SK-N-SH (cell line): ENCODE data around the gene MANF. TPM values are rescaled to one million over a fixed set of nuclear protein-coding genes. Genes with fewer than 3 reads are reported as not detected.
"Not testable (repeated sequence)": the region's sequence is repeated elsewhere in the genome, so short reads cannot be mapped to it uniquely, and the experiment has no call there.

Experiments
- CTCF ChIA-PET: fragments of 300-600, 350-600 bp; formaldehyde crosslinking; extraction: SDS; loops from one replicate; lab custom pipeline; 2021; lab: Yijun Ruan, JAX
- POLR2A ChIA-PET: fragments of 350-600 bp; sonication (Branson Sonifier 250); formaldehyde crosslinking; extraction: SDS; loops from one replicate; lab custom pipeline; 2020; ENCODE audit warnings: antibody characterized with exemption, inconsistent platforms; lab: Yijun Ruan, JAX
- DNase-seq: peaks from one replicate; pipeline ENCODE4 v3.0.0; 2012
- H2AFZ ChIP-seq: fragments of 200-600 bp; sonication (generic); 2 replicates; pipeline ENCODE4 v1.8.1; 2016; ENCODE audit warnings: antibody characterized with exemption, mild to moderate bottlenecking, low read depth
- H3F3A ChIP-seq: fragments of 200-600 bp; sonication (generic); replicated peaks from 2 replicates; pipeline ENCODE3; 2016; ENCODE audit warnings: antibody characterized with exemption, mild to moderate bottlenecking; ENCODE audit not compliant: insufficient read depth
- H3K27ac ChIP-seq, 2 experiments: fragments of 200-500 bp in 1 of 2; fragments of 200-600 bp in 1 of 2; sonication (Bioruptor generic) in 1 of 2; sonication (generic), shearing (Covaris generic) in 1 of 2; 2 replicates each; pipeline versions ENCODE4 v1.5.1 to v1.6.1; 2014 to 2016; ENCODE audit warnings: low read depth in 2 of 2, inconsistent platforms in 1 of 2, low read length in 1 of 2, mild to moderate bottlenecking in 1 of 2, mixed read lengths in 1 of 2
- H3K27me3 ChIP-seq: fragments of 200-600 bp; sonication (generic), shearing (Covaris generic); 2 replicates; pipeline ENCODE4 v1.6.1; 2016; ENCODE audit warnings: mixed run types; ENCODE audit not compliant: insufficient read depth
- H3K36me3 ChIP-seq, 2 experiments: fragments of 200-500 bp in 1 of 2; fragments of 200-600 bp in 1 of 2; sonication (Bioruptor generic) in 1 of 2; sonication (generic) in 1 of 2; replicated peaks in 1 of 2; 2 replicates each; pipeline versions ENCODE3 to v1.5.1; 2014 to 2016; ENCODE audit warnings: low read length in 1 of 2, mild to moderate bottlenecking in 1 of 2; ENCODE audit not compliant: insufficient read depth in 2 of 2, control insufficient read depth in 1 of 2
- H3K4me1 ChIP-seq, 2 experiments: fragments of 200-500 bp in 1 of 2; fragments of 200-600 bp in 1 of 2; sonication (Bioruptor generic) in 1 of 2; sonication (generic), shearing (Covaris generic) in 1 of 2; 2 replicates each; pipeline versions ENCODE4 v1.5.1 to v1.6.1; 2014 to 2016; ENCODE audit warnings: low read depth in 1 of 2, low read length in 1 of 2, mixed run types in 1 of 2; ENCODE audit not compliant: insufficient read depth in 2 of 2, control insufficient read depth in 1 of 2
- H3K4me2 ChIP-seq: fragments of 200-600 bp; sonication (generic), shearing (Covaris generic); 2 replicates; pipeline ENCODE4 v1.6.1; 2017; ENCODE audit warnings: mixed run types
- H3K4me3 ChIP-seq, 2 experiments: fragments of 200-500 bp in 1 of 2; fragments of 200-600 bp in 1 of 2; sonication (Bioruptor generic) in 1 of 2; sonication (generic), shearing (Covaris generic) in 1 of 2; 2 replicates each; pipeline versions ENCODE4 v1.5.1 to v1.8.1; 2014 to 2016; ENCODE audit warnings: low read depth in 2 of 2, inconsistent platforms in 1 of 2, low read length in 1 of 2, mild to moderate bottlenecking in 1 of 2, mixed read lengths in 1 of 2, moderate library complexity in 1 of 2
- H3K79me2 ChIP-seq: fragments of 200-600 bp; sonication (generic); 2 replicates; pipeline ENCODE4 v1.8.1; 2017; ENCODE audit warnings: mild to moderate bottlenecking; ENCODE audit not compliant: insufficient read depth
- H3K9ac ChIP-seq: fragments of 200-600 bp; sonication (generic); 2 replicates; pipeline ENCODE4 v1.6.1; 2017; ENCODE audit warnings: mixed run types
- H3K9me2 ChIP-seq: fragments of 200-600 bp; sonication (generic); 2 replicates; pipeline ENCODE4 v1.6.1; 2017; ENCODE audit warnings: mixed run types
- H3K9me3 ChIP-seq: fragments of 200-600 bp; sonication (generic); 2 replicates; pipeline ENCODE4 v1.6.1; 2017; ENCODE audit warnings: mixed run types, mild to moderate bottlenecking, moderate library complexity
- H4K20me1 ChIP-seq: fragments of 200-600 bp; sonication (generic); 2 replicates; pipeline ENCODE4 v1.6.1; 2017; ENCODE audit warnings: mild to moderate bottlenecking, mixed run types; ENCODE audit not compliant: insufficient read depth
- EP300 ChIP-seq, 2 experiments: IDR thresholded peaks; 2 replicates each; pipeline versions ENCODE4 v1.4.0 to v1.6.1; 2012; ENCODE audit warnings: borderline replicate concordance in 1 of 2, low read depth in 1 of 2, low read length in 1 of 2
- FOSL2 ChIP-seq: IDR thresholded peaks from 2 replicates; pipeline ENCODE4 v1.4.0; 2012; ENCODE audit warnings: low read depth, mild to moderate bottlenecking, moderate library complexity, borderline replicate concordance
- FOXM1 ChIP-seq: IDR thresholded peaks from 2 replicates; pipeline ENCODE4 v1.4.0; 2012; ENCODE audit warnings: low read depth, mild to moderate bottlenecking
- JUND ChIP-seq: IDR thresholded peaks from 2 replicates; pipeline ENCODE4 v1.4.0; 2012
- MXI1 ChIP-seq: IDR thresholded peaks from 2 replicates; pipeline ENCODE4 v1.6.1; 2012; ENCODE audit warnings: mild to moderate bottlenecking, low read depth, low read length, improper control_type of control experiment
- NRF1 ChIP-seq: IDR thresholded peaks from 2 replicates; pipeline ENCODE4 v1.6.1; 2012; ENCODE audit warnings: low read depth, mild to moderate bottlenecking, low read length
- POLR2AphosphoS5 ChIP-seq: IDR thresholded peaks from 2 replicates; pipeline ENCODE4 v1.6.1; 2012; ENCODE audit warnings: low read depth, low read length
- RFX5 ChIP-seq: IDR thresholded peaks from 2 replicates; pipeline ENCODE4 v1.6.1; 2012; ENCODE audit warnings: mild to moderate bottlenecking, improper control_type of control experiment, low read length
- SIN3A ChIP-seq: IDR thresholded peaks from 2 replicates; pipeline ENCODE4 v1.6.1; 2012; ENCODE audit warnings: low read depth, mild to moderate bottlenecking, low read length, moderate library complexity, borderline replicate concordance
- YY1 ChIP-seq: IDR thresholded peaks from 2 replicates; pipeline ENCODE4 v1.4.0; 2012; ENCODE audit warnings: low read depth, mild to moderate bottlenecking
- WGBS: methylation state at CpG from one replicate; pipeline ENCODE4 v1.1.6; 2017; ENCODE audit warnings: low lambda C conversion rate; 5-methylcytosine and 5-hydroxymethylcytosine counted together
- polyA plus RNA-seq, 3 experiments: library from polyadenylated mRNA; depleted of rRNA; stranded (reverse); fragments of >200 nt; gene quantifications; 2 replicates each; pipeline ENCODE4 v1.2.3, GENCODE V29; 2012
- TF ChIP-seq, protein P1 (sequence below): IDR thresholded peaks from 2 replicates; pipeline ENCODE4; 2012

MANF gene
- polyA plus RNA-seq, 1 of the 3 experiments (the other 2 are of a cell fraction) = 121 TPM

DNA sequence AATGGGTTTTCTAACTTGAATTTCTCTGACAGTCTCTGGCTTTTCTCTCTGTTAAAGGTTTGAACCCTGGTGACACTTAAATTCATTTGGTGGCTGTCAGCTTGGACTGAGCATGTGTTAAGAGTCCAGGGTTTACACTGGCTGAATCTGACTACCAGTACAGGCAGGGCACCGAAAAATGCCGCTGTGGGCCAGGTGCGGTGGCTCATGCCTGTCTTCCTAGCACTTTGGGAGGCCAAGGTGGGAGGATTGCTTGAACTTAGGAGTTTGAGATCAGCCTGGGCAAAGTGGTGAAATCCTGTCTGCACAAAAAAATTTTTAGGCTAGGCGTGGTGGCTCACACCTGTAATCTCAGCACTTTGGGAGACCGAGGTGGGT is 1.8 kb downstream of the MANF start:
- peak overlapping the region; percentile 84 to 98; a peak in 3 of 4 replicates for H3K4me3 ChIP-seq
- H3K9me2 ChIP-seq = no peaks in the 10 kb centered on the region
- H3F3A ChIP-seq = peaks cover 36% of the 10 kb centered on the region
- WGBS = 100% methylated on average over 2 of the region's 5 CpGs
- H3K9ac ChIP-seq = no peak overlapping the region
- H2AFZ ChIP-seq = no peak overlapping the region
- H4K20me1 ChIP-seq = peaks cover 10% of the 10 kb centered on the region
- peak overlapping the region; percentile 91 for H3K4me2 ChIP-seq
- DNase-seq = no peak
- ChIA-PET POLR2A (interaction anchor here (1.3 kb wide), 1 partner anchor 11 kb away, joined by 3 read pairs; no protein-coding TSS in a partner anchor), CTCF (interaction anchor here (1.0 to 3.5 kb wide), 7 partner anchors 8 to 815 kb away, joined by 3 to 37 read pairs (median 5); partner anchors contain the start of gene MAPKAPK3)
- H3K36me3 ChIP-seq = peaks cover 16 to 29% of the 10 kb centered on the region in 2 experiments
- H3K27me3 ChIP-seq = no peaks in the 10 kb centered on the region
- TF ChIP-seq SIN3A (no peak), JUND (no peak), MXI1 (no peak), POLR2AphosphoS5 (no peak), NRF1 (no peak), EP300 (IDR thresholded peaks at IDR 0.05; ENCODE audit: borderline replicate concordance in 1 of 2, low read depth in 1 of 2, low read length in 1 of 2) (no peak), FOXM1 (no peak), RFX5 (no peak), YY1 (no peak), FOSL2 (no peak)
- TF ChIP-seq, protein P1, sequence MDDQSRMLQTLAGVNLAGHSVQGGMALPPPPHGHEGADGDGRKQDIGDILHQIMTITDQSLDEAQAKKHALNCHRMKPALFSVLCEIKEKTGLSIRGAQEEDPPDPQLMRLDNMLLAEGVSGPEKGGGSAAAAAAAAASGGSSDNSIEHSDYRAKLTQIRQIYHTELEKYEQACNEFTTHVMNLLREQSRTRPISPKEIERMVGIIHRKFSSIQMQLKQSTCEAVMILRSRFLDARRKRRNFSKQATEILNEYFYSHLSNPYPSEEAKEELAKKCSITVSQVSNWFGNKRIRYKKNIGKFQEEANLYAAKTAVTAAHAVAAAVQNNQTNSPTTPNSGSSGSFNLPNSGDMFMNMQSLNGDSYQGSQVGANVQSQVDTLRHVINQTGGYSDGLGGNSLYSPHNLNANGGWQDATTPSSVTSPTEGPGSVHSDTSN = no peak
- peaks cover 73% of the 10 kb centered on the region for H3K79me2 ChIP-seq
- H3K4me1 ChIP-seq = peaks cover 21 to 50% of the 10 kb centered on the region in 2 experiments
- H3K27ac ChIP-seq = no peak overlapping the region
- no peaks in the 10 kb centered on the region for H3K9me3 ChIP-seq

DNA sequence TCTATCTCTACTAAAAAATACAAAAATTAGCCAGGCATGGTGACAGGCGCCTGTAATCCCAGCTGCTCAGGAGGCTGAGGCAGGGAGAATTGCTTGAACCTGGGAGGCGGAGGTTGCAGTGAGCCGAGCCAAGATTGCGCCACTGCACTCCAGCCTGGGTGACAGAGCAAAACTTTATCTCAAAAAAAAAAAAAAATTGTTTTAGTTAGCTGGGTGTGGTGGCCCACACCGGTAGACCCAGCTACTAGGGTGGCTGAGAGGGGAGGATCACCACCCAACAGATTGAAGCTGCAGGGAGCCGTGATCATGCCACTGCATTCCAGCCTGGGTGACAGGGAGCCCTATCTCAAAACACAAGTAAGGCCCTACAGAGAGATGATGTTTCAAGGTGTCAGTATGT is 2.2 kb downstream of the MANF start:
- Histone ChIP-seq H3K79me2 (peaks cover 77% of the 10 kb centered on the region), H3K4me3 (peak overlapping the region in 1 of 2 experiments; percentile 84; a peak in 2 of 4 replicates), H3K4me1 (peaks cover 23 to 52% of the 10 kb centered on the region in 2 experiments), H4K20me1 (peaks cover 13% of the 10 kb centered on the region), H3K36me3 (peaks cover 17 to 30% of the 10 kb centered on the region in 2 experiments), H3F3A (peaks cover 36% of the 10 kb centered on the region), H3K4me2 (peak overlapping the region; percentile 91)
- DNase-seq, H3K9me3 ChIP-seq, H3K27me3 ChIP-seq, H3K9me2 ChIP-seq, H3K9ac ChIP-seq, H2AFZ ChIP-seq, H3K27ac ChIP-seq: not testable (repeated sequence)
- WGBS = 95% methylated on average over 6 of the region's 6 CpGs
- ChIA-PET POLR2A (interaction anchor here (1.3 kb wide), 1 partner anchor 10 kb away, joined by 3 read pairs; no protein-coding TSS in a partner anchor), CTCF (interaction anchor here (1.0 to 3.5 kb wide), 6 partner anchors 9 to 816 kb away, joined by 3 to 37 read pairs (median 4); no protein-coding TSS in a partner anchor)
